ENCODE data around the gene CAMK2G.

DNA sequence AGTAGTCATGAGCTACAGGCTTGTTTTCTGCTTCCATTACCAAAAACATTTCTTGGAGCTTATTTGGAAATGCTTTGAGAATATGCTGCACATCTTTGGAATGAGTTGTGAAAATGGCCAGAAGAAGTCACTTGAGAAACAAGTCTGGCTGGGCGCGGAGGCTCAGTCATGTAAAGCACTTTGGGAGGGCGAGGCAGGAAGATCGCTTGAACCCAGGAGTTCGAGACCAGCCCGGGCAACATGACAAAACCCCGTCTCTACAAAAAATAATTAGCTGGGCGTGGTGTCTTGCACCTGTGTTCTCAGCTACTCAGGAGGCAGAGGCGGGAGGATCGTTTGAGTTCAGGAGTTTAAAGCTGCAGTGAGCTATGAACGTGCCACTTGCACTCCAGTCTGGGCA, 93.4 kb downstream of the CAMK2G start:
- TF ChIP-seq, protein P1, sequence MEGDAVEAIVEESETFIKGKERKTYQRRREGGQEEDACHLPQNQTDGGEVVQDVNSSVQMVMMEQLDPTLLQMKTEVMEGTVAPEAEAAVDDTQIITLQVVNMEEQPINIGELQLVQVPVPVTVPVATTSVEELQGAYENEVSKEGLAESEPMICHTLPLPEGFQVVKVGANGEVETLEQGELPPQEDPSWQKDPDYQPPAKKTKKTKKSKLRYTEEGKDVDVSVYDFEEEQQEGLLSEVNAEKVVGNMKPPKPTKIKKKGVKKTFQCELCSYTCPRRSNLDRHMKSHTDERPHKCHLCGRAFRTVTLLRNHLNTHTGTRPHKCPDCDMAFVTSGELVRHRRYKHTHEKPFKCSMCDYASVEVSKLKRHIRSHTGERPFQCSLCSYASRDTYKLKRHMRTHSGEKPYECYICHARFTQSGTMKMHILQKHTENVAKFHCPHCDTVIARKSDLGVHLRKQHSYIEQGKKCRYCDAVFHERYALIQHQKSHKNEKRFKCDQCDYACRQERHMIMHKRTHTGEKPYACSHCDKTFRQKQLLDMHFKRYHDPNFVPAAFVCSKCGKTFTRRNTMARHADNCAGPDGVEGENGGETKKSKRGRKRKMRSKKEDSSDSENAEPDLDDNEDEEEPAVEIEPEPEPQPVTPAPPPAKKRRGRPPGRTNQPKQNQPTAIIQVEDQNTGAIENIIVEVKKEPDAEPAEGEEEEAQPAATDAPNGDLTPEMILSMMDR (conservative IDR thresholded peaks at IDR 0.05; ENCODE audit: low read depth, low read length): no peak
- no peak for TF ChIP-seq EZH2 (IDR thresholded peaks at IDR 0.05; ENCODE audit: low read length, unreplicated experiment)
